ENCODE results near the gene EXOC6.
A peak's percentile ranks its signal among the peaks of the same experiment; 100 is the strongest.

The EXOC6 gene

DNA sequence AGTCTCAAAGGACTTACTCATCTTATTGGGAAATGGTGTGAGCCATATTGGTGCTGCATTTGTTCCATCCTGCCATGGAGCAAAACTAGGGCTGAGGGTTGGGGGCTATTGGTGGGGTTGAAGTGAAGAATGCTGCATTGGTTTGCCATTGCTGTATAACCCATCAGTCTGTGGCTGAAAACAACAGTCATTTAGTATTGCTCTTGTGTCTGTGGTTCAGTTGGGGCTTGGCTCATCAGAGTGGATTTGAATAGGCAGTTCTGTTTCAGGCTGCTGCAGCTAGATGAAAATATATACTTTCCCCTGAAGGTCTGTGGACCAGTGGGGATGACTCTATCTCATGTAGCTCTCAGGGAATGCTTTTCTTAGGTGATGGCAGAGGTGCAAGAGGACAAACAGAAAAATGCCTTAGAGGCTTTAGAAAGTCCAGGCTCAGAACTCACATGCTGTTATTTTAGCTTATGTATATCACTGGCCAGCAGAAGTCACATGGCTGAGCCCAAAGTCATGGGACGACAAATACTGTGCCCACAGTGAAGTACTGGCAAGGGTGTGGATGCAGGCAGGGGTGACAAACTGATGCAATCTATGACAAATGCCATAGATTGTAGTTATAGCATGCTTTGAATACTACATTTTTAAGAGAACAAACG is 15.2 kb upstream of the EXOC6 start:
- no peak for DNase-seq

DNA sequence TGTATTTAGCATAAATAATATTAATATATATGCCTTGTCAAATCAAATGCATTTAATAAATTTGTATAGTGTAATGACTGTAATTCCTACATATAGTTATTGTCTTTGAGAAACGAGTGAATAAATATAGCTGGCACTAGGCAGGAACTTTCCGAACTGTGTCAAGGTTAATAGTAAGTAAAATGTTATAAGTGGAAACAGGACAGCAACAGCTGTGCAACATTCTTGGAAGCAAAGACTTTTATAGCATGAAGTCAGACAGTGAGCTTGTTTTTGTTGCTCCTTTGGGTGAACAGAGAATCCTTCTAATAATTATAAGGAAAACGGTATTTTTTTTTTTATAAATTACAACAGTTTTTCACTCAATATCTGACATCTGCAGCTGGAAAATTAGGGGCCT is 14.0 kb upstream of the EXOC6 start:
- no peak for DNase-seq

GRCh38 chr10:92834986-92835385 is 13.3 kb upstream of the EXOC6 start:
- no peak for DNase-seq

DNA sequence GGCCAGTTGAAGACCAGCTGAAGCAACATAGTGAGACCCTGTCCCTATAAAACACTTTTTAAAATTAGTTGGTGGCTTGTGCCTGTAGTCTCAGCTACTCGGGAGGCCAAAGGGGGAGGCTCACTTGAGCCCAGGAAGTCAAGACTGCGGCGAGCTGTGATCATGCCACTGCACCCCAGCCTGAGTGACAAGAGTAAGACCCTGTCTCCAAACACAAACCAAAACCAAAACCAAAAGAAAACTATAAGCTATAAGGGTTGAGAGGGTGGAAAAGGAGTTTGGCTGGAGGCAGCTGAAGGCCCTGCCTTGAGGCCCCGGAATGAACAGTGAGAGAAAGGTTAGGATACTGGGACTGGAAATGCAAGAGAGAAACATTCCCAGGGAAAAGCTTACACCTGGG is 10.9 kb upstream of the EXOC6 start:
- no peak for DNase-seq

- no peak for DNase-seq
Measured at GRCh38 chr10:92839191-92840085, 8.9 kb upstream of the EXOC6 start.

DNA sequence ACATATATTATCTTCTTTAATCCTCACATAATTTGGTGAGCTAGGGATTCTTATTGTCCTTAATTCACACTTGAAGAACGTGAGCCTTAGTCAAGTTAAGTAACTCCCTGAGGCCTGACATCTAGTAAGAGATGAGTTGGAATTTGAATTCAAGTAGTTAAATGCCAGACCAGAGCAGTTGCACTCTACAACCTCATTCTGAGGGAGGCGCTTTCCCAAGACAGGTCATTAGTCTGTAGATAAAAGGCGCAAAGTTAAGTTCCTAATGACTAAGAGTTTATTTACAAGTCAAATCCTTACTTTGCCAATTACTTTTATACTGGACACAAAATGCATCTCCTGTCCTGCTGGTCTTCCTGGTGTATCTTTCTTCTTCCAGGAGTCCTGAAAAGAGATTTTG is 3.6 kb upstream of the EXOC6 start:
- no peak for DNase-seq

GRCh38 chr10:92845921-92846320 is 2.4 kb upstream of the EXOC6 start:
- no peak for DNase-seq

GRCh38 chr10:92846344-92846743 is 2.0 kb upstream of the EXOC6 start:
- DNase-seq, result no peak

GRCh38 chr10:92846854-92847201 is 1.5 kb upstream of the EXOC6 start:
- DNase-seq, result no peak

- DNase-seq, result no peak
Measured at GRCh38 chr10:92847202-92847864, 987 bp upstream of the EXOC6 start.

GRCh38 chr10:92848037-92848440 is 281 bp upstream of the EXOC6 start:
- DNase-seq, result no peak

- DNase-seq, result no peak
Measured at GRCh38 chr10:92849234-92849525, 860 bp downstream of the EXOC6 start.

- no peak for DNase-seq
Measured at GRCh38 chr10:92849576-92850090, 1.3 kb downstream of the EXOC6 start.

GRCh38 chr10:92850185-92850584 is 1.9 kb downstream of the EXOC6 start:
- DNase-seq, result no peak

- no peak for DNase-seq
Measured at GRCh38 chr10:92851003-92851402, 2.7 kb downstream of the EXOC6 start.

DNA sequence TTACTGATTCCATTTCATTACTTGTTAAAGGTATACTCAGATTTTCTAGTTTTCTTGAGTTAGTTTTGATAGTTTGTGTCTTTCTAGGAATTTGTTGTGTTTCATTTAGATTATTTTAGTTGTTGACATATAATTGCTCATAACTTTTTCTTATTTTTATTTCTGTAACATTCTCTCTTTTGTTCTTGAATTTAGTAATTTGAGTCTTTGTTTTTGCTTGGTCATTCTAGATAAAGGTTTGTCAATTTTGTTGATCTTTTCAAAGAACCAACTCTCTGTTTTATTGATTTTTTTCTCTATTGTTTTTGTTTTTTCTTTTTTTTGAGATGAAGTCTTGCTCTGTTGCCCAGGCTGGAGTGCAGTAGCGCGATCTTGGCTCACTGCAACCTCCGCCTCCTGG is 7.2 kb downstream of the EXOC6 start:
- no peak for DNase-seq

DNA sequence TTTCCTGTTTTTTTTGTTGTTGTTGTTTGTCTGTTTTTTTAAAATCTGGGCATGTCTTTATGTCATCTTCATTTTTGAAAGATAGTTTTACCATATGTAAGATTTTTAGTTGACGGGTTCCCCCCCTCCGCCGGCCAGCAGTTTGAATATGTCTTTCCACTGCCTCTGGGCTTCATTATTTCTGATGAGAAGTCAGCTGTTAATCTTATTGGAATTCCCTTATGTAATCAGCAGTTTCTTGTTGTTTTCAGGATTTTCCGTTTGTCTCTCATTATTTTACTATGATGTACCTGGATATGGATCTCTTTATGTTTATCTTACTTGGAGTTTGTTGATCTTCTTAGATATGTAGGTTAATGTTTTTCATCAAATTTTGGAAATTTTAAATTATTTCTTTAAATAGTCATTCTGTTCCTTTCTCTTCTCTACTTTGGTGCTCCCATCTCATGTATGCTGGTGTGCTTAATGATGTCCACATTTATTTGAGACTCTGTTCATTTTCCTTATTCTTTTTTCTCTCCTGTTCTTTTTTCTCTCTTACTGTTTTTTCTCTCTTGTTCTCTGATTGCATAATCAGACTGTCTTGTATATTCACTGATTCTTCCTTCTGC is 9.7 kb downstream of the EXOC6 start:
- DNase-seq, result no peak

GRCh38 chr10:92867235-92867634 is 18.9 kb downstream of the EXOC6 start:
- DNase-seq, result no peak

- no peak for DNase-seq
Measured at GRCh38 chr10:92868036-92868435, 19.7 kb downstream of the EXOC6 start.

DNA sequence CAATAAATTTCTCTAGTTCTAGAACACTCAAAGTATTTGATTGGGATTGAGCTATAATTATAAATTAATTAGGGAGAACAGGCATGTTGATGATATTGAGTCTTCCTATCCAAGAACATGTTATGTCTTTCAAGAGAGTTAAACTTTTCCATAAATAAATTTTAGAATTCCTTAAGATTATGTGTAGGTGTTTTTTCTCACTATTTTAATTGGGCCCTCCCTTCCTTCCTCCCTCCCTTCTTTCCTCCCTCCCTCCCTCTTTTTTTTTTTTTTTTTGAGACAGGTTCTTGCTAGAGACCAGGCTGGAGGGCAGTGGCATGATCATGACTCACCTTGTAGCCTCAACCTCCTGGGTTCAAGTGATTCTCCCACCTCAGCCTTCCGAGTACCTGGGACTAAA is 20.2 kb downstream of the EXOC6 start:
- no peak for DNase-seq

DNA sequence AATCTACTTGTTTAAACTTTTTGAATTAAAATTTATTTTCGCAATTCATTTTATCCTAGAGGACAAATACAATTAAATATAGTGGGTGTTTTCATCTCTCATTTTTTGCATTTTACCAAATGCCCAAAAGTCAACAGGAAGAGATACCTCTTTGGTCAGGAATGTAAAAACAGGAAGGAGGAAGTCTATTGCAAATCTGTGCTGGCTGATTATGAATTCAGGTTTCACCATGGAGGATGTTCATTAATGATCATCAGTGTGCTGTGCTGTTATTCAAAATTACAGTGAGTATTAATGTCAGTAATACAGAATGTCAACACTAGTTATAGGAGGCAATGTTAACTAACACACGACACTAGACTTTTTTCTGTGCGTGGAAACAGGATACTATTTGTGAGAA is 24.7 kb downstream of the EXOC6 start:
- no peak for DNase-seq

DNA sequence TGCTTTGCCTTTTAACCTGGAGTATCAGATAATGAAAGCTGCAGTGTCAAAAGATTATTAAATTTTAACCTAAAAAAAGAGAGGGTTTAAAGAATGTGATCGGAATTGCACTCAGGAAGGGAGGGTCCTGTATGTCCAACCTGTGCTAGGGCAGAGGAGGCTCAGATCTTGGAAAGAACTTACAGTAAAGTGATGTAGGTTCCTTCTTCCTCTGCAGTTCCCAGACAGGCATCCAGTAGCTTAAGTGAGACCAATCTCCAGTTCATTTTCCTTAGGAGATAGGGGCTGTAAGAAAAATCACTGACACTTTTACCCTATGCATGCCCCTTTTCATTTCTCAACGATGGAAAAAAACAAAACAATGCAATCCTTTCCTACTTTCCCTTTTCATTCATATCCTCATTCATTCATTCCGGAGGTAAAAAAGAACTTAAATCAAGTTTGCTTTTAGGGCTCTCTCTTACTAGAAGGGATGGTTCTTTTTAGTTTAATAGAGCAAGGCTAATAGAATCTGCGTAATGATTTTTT is 28.3 kb downstream of the EXOC6 start:
- no peak for DNase-seq

GRCh38 chr10:92880233-92880861 is 32.0 kb downstream of the EXOC6 start:
- DNase-seq, result peak; percentile 43
